ENCODE measurements around the gene SLC10A3. TPM values are rescaled to one million over a fixed set of nuclear protein-coding genes. Genes with fewer than 3 reads are reported as not detected.

The SLC10A3 gene
- polyA plus RNA-seq, 1 of the 3 experiments (the other 2 are of a cell fraction), result 29.7 TPM

GRCh38 chrX:154486396-154487207 is 3.8 kb downstream of the SLC10A3 start, which contains the start of gene UBL4A:
Gene UBL4A, minus strand, starts transcription at chrX:154486615. Its CDS starts 31 bp downstream, at chrX:154486584.
- no peak for TF ChIP-seq RXRA (IDR thresholded peaks at IDR 0.05; ENCODE audit: borderline replicate concordance, low read depth)
- TF ChIP-seq USF2 (IDR thresholded peaks at IDR 0.05; ENCODE audit: borderline replicate concordance, low read depth, low read length), result no peak
- no peak for TF ChIP-seq MEF2A (IDR thresholded peaks at IDR 0.05; ENCODE audit: borderline replicate concordance, low read depth)
- TF ChIP-seq POLR2AphosphoS5 (IDR thresholded peaks at IDR 0.05; ENCODE audit: low read depth, low read length), result no peak; the same call in 1 of the 2 replicates
- no peak for TF ChIP-seq RCOR1 (IDR thresholded peaks at IDR 0.05; ENCODE audit: low read length)
- TF ChIP-seq GABPA (IDR thresholded peaks at IDR 0.05; ENCODE audit: low read depth), result no peak
- TF ChIP-seq, protein P1, sequence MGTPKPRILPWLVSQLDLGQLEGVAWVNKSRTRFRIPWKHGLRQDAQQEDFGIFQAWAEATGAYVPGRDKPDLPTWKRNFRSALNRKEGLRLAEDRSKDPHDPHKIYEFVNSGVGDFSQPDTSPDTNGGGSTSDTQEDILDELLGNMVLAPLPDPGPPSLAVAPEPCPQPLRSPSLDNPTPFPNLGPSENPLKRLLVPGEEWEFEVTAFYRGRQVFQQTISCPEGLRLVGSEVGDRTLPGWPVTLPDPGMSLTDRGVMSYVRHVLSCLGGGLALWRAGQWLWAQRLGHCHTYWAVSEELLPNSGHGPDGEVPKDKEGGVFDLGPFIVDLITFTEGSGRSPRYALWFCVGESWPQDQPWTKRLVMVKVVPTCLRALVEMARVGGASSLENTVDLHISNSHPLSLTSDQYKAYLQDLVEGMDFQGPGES (IDR thresholded peaks at IDR 0.05; ENCODE audit: low read depth, low read length), result no peak
- TF ChIP-seq SMC3 (IDR thresholded peaks at IDR 0.05; ENCODE audit: low read depth, low read length), result no peak
- no peak for TF ChIP-seq REST (IDR thresholded peaks at IDR 0.05; ENCODE audit: low read depth, low read length)
- TF ChIP-seq TCF12 (IDR thresholded peaks at IDR 0.05), result no peak
- TF ChIP-seq MXI1 (IDR thresholded peaks at IDR 0.05; ENCODE audit: low read depth, low read length), result no peak
- no peak for TF ChIP-seq USF1 (IDR thresholded peaks at IDR 0.05; ENCODE audit: borderline replicate concordance, low read depth)
- no peak for TF ChIP-seq CHD2 (IDR thresholded peaks at IDR 0.05; ENCODE audit: low read length, partially characterized antibody)
- TF ChIP-seq FOXM1 (IDR thresholded peaks at IDR 0.05; ENCODE audit: low read depth), result no peak
- TF ChIP-seq NFIC (IDR thresholded peaks at IDR 0.05; ENCODE audit: borderline replicate concordance), result no peak
- TF ChIP-seq FOSL2 (IDR thresholded peaks at IDR 0.05; ENCODE audit: borderline replicate concordance, low read depth), result no peak
- Histone ChIP-seq H4K20me1 (ENCODE audit: insufficient read depth) (no peaks in the 10 kb centered on the region), H3K9ac (peak within 1 kb of the TSS; percentile 49; the same call in 1 of the 2 replicates), H3K27me3 (ENCODE audit: insufficient read depth) (0 out of 2 replicates have a peak, but pooled peaks cover 10% of the 10 kb centered on the region), H3K9me3 (no peaks in the 10 kb centered on the region), H3K36me3 (replicated peaks in 1 of 2; ENCODE audit: control insufficient read depth in 1 of 2, insufficient read depth in 2 of 2, low read length in 1 of 2) (peaks cover 0 to 14% of the 10 kb centered on the region in 2 experiments), H2AFZ (ENCODE audit: low read depth) (peak within 1 kb of the TSS; percentile 63; the same call in 1 of the 2 replicates), H3K27ac (ENCODE audit: low read depth in 2 of 2, low read length in 1 of 2) (peak within 1 kb of the TSS; percentile 20 to 77; a peak in 3 of 4 replicates), H3K9me2 (no peaks in the 10 kb centered on the region), H3K79me2 (ENCODE audit: insufficient read depth) (peaks cover 19% of the 10 kb centered on the region; the same call in 1 of the 2 replicates), H3F3A (replicated peaks; ENCODE audit: insufficient read depth) (no peaks in the 10 kb centered on the region), H3K4me2 (peak within 1 kb of the TSS; percentile 80), H3K4me1 (ENCODE audit: control insufficient read depth in 1 of 2, insufficient read depth in 2 of 2, low read depth in 1 of 2, low read length in 1 of 2) (peaks cover 0 to 17% of the 10 kb centered on the region in 2 experiments; a peak in 1 of 4 replicates), H3K4me3 (ENCODE audit: low read depth in 2 of 2, low read length in 1 of 2) (peak within 1 kb of the TSS; percentile 56 to 63)
- ChIA-PET CTCF (interaction anchor here (1.1 to 1.4 kb wide), 3 partner anchors 27 to 87 kb away, joined by 3 to 4 read pairs (median 4); no protein-coding TSS in a partner anchor), POLR2A (interaction anchor here (1.5 to 2.4 kb wide), 4 partner anchors 8 to 89 kb away, joined by 4 to 8 read pairs (median 6); partner anchors contain the start of genes LAGE3 and RPL10)
- DNase-seq, result peak; percentile 86
- WGBS (ENCODE audit: low lambda C conversion rate), result 0% methylated on average over 1 of the region's 95 CpGs
